ENCODE measurements around the gene SIK3. TPM values are rescaled to one million over a fixed set of nuclear protein-coding genes. Genes with fewer than 3 reads are reported as not detected.

Gene SIK3
- total RNA-seq, 1 donor from 2014 or later: 32.9 TPM

DNA sequence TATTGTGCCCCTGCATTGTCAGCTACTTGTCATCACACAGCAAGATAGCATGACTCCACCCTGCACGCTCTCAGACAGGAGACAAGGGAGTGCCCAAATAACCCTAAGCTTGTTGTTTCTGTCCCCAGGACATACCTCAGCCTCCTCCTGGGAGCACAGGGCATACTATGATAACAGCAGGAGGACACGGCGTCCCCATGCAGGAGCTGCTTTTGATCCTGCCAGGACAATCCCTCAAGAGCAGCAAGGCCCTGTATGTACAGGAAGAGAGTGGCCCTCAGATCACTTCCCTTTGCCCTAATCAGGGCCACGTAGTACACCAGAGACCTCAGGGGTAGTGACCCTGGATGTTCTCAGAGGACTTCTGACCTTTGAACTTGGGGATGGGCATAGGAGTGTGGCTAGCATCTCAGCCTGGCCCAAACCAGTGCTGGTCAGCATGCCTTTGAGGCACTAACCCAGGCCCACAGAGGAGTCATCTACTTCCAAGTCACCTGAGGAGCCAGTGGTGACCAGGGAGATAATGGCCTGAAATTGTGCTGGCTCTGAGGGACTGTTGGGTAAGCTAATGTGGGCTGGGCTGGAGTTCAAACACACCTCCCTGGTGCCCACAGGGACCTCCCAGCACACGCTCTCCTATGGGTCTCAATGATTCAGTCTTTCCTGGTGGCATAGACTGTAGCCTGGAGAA is 284.3 kb downstream of the SIK3 start:
- intact Hi-C loops (cut with DNase I): no loop called here
- H3K4me3 ChIP-seq: no peak overlapping the region
- no peaks in the 10 kb centered on the region for H3K4me1 ChIP-seq
- no peaks in the 10 kb centered on the region for H3K36me3 ChIP-seq
- H3K27me3 ChIP-seq (ENCODE audit: low read depth): no peaks in the 10 kb centered on the region
- H3K9me3 ChIP-seq: no peaks in the 10 kb centered on the region
- no peak for ATAC-seq
- no peak overlapping the region for H3K27ac ChIP-seq
- TF ChIP-seq, protein P1, sequence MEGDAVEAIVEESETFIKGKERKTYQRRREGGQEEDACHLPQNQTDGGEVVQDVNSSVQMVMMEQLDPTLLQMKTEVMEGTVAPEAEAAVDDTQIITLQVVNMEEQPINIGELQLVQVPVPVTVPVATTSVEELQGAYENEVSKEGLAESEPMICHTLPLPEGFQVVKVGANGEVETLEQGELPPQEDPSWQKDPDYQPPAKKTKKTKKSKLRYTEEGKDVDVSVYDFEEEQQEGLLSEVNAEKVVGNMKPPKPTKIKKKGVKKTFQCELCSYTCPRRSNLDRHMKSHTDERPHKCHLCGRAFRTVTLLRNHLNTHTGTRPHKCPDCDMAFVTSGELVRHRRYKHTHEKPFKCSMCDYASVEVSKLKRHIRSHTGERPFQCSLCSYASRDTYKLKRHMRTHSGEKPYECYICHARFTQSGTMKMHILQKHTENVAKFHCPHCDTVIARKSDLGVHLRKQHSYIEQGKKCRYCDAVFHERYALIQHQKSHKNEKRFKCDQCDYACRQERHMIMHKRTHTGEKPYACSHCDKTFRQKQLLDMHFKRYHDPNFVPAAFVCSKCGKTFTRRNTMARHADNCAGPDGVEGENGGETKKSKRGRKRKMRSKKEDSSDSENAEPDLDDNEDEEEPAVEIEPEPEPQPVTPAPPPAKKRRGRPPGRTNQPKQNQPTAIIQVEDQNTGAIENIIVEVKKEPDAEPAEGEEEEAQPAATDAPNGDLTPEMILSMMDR (IDR thresholded peaks at IDR 0.05): no peak
- DNase-seq: no peak

DNA sequence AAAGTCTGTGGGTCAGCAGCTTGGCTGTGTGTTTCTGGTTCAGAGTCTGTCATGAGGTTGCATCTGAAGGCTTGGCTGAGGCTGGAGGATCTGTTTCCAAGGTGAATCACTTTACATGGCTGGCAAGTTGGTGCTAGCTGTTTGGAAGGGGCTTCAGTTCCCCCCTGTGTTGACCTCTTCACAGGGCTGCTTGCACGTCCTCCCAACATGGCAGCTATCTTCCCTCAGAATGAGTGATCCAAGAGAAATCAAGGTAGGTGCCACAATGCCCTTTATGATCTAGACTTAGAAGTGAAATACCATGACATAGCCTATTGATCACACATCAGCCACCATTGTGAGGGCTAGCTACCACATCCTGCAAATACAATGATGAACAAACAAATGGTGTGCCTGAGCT is 285.1 kb downstream of the SIK3 start:
- no peak overlapping the region for H3K27ac ChIP-seq
- no peaks in the 10 kb centered on the region for H3K27me3 ChIP-seq (ENCODE audit: low read depth)
- ATAC-seq (no peak), DNase-seq (no peak)
- H3K9me3 ChIP-seq: no peaks in the 10 kb centered on the region
- intact Hi-C loops (cut with DNase I): no loop called here
- no peaks in the 10 kb centered on the region for H3K4me1 ChIP-seq
- TF ChIP-seq, protein P1 (IDR thresholded peaks at IDR 0.05): no peak
- H3K4me3 ChIP-seq: no peak overlapping the region
- H3K36me3 ChIP-seq: no peaks in the 10 kb centered on the region

DNA sequence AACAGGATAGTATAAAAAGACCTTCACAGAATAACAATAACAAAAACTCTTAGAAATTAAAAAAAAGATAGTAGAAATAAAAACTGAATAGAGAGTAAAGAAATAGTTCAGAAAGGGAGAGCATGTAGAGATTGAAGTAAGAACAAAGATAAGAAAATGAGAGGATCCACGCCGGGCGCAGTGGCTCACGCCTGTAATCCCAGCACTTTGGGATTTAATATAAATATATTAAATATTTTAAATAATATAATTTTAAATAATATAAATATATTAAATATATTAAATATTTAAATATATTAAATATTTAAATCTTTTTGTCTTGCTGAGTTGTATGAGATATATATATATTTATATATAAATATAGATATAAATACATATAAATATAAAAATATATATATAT is 286.1 kb downstream of the SIK3 start:
- TF ChIP-seq, protein P1 (IDR thresholded peaks at IDR 0.05): no peak
- intact Hi-C loops (cut with DNase I): no loop called here
- no peaks in the 10 kb centered on the region for H3K36me3 ChIP-seq
- DNase-seq (no peak), ATAC-seq (no peak)
- H3K27ac ChIP-seq: no peak overlapping the region
- no peaks in the 10 kb centered on the region for H3K27me3 ChIP-seq (ENCODE audit: low read depth)
- H3K4me1 ChIP-seq: no peaks in the 10 kb centered on the region
- no peak overlapping the region for H3K4me3 ChIP-seq
- H3K9me3 ChIP-seq: no peaks in the 10 kb centered on the region

DNA sequence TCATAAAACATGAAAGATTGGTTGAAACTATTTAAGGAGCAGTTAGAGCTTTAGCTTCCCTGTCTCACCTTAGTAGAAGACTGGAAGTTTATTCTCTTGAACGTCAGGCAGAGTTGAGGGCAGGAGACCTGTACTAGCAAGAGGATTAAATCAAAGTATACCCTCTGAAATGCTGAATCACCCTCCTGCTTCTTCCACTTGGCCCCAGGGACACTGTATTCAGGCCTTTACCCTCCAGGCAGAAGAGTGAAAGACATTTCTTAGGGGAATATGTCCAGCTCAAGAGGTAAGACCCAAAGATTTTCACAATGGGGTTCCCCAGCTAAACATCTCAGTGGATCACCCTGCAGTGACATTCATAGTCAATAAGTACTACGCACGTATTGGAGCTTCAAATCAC is 287.0 kb downstream of the SIK3 start:
- Histone ChIP-seq H3K9me3 (no peaks in the 10 kb centered on the region), H3K36me3 (no peaks in the 10 kb centered on the region), H3K27ac (no peak overlapping the region), H3K4me3 (no peak overlapping the region), H3K27me3 (ENCODE audit: low read depth) (no peaks in the 10 kb centered on the region), H3K4me1 (no peaks in the 10 kb centered on the region)
- no peak for DNase-seq
- no peak for ATAC-seq
- intact Hi-C loops (cut with DNase I): no loop called here
- TF ChIP-seq, protein P1 (IDR thresholded peaks at IDR 0.05): no peak

DNA sequence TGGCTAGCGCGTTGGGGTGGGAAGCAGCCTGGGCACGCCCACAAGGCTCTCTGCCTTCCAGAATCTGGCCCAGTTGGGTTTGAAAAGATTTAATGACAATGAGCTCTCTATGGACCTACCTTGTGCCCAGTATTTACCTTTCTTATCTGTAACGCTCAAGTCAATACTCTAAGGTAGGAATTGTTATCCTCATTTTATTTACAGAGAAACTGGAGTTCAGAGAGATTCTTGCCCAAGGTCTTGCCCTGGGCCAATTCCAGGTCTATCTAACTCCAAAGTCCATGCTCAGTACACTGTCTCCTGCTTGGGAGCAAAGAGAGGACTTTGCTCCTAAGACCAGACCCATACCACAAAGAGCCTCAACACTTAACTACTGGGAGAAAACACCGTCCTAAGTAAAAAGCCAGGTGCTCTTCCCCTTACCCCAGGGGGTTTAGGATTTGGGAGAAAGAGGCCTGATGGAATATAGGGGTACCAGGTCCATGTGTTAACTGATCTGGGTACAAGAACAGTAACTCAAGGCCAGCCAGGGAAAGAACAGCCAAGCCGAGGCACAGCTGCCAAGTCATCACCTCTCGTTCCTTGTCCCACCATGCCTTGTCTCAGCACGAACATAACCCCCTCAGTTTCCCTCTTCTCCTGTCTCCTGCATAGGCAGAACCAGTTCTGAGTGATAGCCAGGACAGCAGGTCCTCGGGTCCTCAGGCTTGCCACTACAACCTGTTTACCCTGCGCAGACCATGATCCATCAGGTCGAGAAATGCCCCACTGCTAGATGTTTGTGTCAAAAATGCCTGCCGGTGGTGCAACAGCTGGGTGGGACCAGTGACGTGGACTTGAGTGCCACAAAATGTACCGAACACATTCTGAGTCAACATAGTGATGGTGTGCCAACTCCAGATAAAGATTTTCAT is 289.7 kb downstream of the SIK3 start:
- H3K36me3 ChIP-seq: no peaks in the 10 kb centered on the region
- ATAC-seq: peak; percentile 91
- no peaks in the 10 kb centered on the region for H3K27me3 ChIP-seq (ENCODE audit: low read depth)
- DNase-seq: peak; percentile 85
- peak overlapping the region; percentile 75 for H3K27ac ChIP-seq
- TF ChIP-seq, protein P1 (IDR thresholded peaks at IDR 0.05): no peak
- intact Hi-C loops (cut with DNase I): no loop called here
- H3K4me3 ChIP-seq: no peak overlapping the region
- no peaks in the 10 kb centered on the region for H3K9me3 ChIP-seq
- no peaks in the 10 kb centered on the region for H3K4me1 ChIP-seq

Data from lower lobe of right lung (tissue), 2 donors.